A673 (cell line): Measurements from ENCODE around the gene STKLD1.

Experiments
- EZH2 ChIP-seq: fragments of 200-600 bp; sonication (generic); IDR thresholded peaks from 2 replicates; pipeline ENCODE4 v1.6.1; 2017; ENCODE audit warnings: borderline replicate concordance, low read depth, mild to moderate bottlenecking, mixed read lengths, antibody characterized with exemption, low read length; ENCODE audit not compliant: poor library complexity, severe bottlenecking
- TF ChIP-seq, protein P1 (sequence below): fragments of 300-800, 200-600 bp; sonication (generic); conservative IDR thresholded peaks from 2 replicates; pipeline ENCODE4 v1.5.1; 2017; ENCODE audit warnings: low read depth, mild to moderate bottlenecking, antibody characterized with exemption, low read length, moderate library complexity, mixed read lengths

GRCh38 chr9:133332381-133332730 lies 43.8 kb upstream of the STKLD1 start:
- TF ChIP-seq EZH2, result no peak
- TF ChIP-seq, protein P1, sequence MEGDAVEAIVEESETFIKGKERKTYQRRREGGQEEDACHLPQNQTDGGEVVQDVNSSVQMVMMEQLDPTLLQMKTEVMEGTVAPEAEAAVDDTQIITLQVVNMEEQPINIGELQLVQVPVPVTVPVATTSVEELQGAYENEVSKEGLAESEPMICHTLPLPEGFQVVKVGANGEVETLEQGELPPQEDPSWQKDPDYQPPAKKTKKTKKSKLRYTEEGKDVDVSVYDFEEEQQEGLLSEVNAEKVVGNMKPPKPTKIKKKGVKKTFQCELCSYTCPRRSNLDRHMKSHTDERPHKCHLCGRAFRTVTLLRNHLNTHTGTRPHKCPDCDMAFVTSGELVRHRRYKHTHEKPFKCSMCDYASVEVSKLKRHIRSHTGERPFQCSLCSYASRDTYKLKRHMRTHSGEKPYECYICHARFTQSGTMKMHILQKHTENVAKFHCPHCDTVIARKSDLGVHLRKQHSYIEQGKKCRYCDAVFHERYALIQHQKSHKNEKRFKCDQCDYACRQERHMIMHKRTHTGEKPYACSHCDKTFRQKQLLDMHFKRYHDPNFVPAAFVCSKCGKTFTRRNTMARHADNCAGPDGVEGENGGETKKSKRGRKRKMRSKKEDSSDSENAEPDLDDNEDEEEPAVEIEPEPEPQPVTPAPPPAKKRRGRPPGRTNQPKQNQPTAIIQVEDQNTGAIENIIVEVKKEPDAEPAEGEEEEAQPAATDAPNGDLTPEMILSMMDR, result no peak
